Endodermal cell (in vitro differentiated cells): ENCODE data around the gene EYS. TPM values are rescaled to one million over a fixed set of nuclear protein-coding genes. Genes with fewer than 3 reads are reported as not detected.

Source experiments
- DNase-seq: peaks from one replicate; pipeline ENCODE4 v3.0.0-alpha.2; 2017
- H3K27ac ChIP-seq: 2 replicates; pipeline ENCODE4 v1.5.1; 2013; ENCODE audit warnings: mild to moderate bottlenecking, low read depth, low read length, moderate library complexity
- H3K27me3 ChIP-seq: 2 replicates; pipeline ENCODE4 v1.6.1; 2013; ENCODE audit warnings: mild to moderate bottlenecking, low read length, moderate library complexity; ENCODE audit not compliant: insufficient read depth, control insufficient read depth, poor library complexity, severe bottlenecking
- H3K36me3 ChIP-seq: 2 replicates; pipeline ENCODE4 v1.7.0; 2013; ENCODE audit warnings: mild to moderate bottlenecking, low read length, moderate library complexity; ENCODE audit not compliant: control insufficient read depth, insufficient read depth
- H3K4me1 ChIP-seq: one replicate; pipeline ENCODE4 v1.7.0; 2013; ENCODE audit warnings: low read length; ENCODE audit not compliant: control insufficient read depth, insufficient read depth
- H3K4me3 ChIP-seq: 2 replicates; pipeline ENCODE4 v1.5.1; 2013; ENCODE audit warnings: mild to moderate bottlenecking, low read length, moderate library complexity
- H3K9ac ChIP-seq: 2 replicates; pipeline ENCODE4 v1.6.1; 2013; ENCODE audit warnings: mild to moderate bottlenecking, low read length, moderate library complexity; ENCODE audit not compliant: poor library complexity, severe bottlenecking; ENCODE audit errors: extremely low read depth
- H3K9me3 ChIP-seq: 2 replicates; pipeline ENCODE4 v1.6.1; 2013; ENCODE audit warnings: mild to moderate bottlenecking, low read length, moderate library complexity; ENCODE audit not compliant: control insufficient read depth
- H3K27ac Mint-ChIP-seq: 2 replicates; pipeline ENCODE4 v1.8.0; 2020; ENCODE audit warnings: mixed read lengths
- H3K27me3 Mint-ChIP-seq: 2 replicates; pipeline ENCODE4 v1.8.0; 2021; ENCODE audit warnings: mild to moderate bottlenecking, mixed read lengths; ENCODE audit not compliant: insufficient read depth
- H3K36me3 Mint-ChIP-seq: 2 replicates; pipeline ENCODE4 v1.8.0; 2020; ENCODE audit warnings: low read depth, mixed read lengths
- H3K4me1 Mint-ChIP-seq: 2 replicates; pipeline ENCODE4 v1.8.0; 2020; ENCODE audit warnings: mixed read lengths
- H3K4me3 Mint-ChIP-seq: 2 replicates; pipeline ENCODE4 v1.8.0; 2020; ENCODE audit warnings: mild to moderate bottlenecking, moderate library complexity, mixed read lengths
- H3K9me3 Mint-ChIP-seq: 2 replicates; pipeline ENCODE4 v1.8.0; 2020; ENCODE audit warnings: mild to moderate bottlenecking, mixed read lengths
- CTCF ChIP-seq: fragments of 200-600 bp; sonication (generic); conservative IDR thresholded peaks from 2 replicates; pipeline ENCODE4 v1.5.0; 2021; ENCODE audit warnings: antibody characterized with exemption, mild to moderate bottlenecking
- WGBS, 2 experiments: methylation state at CpG; one replicate each; pipeline versions ENCODE4 v1.1.5 to v1.1.7; 2013; ENCODE audit warnings: missing lambda C conversion rate in 2 of 2, mixed read lengths in 1 of 2; ENCODE audit not compliant: insufficient coverage in 1 of 2, insufficient read length in 1 of 2; 5-methylcytosine and 5-hydroxymethylcytosine counted together
- total RNA-seq, 2 donors: library from RNA; stranded (reverse); fragmentation: NEBNext Ultra II Directional in 1 of 2; extraction: Animal tissue kit (Norgen Biotek cat#: 25700) in 1 of 2; gene quantifications; 2 replicates in 1 of 2; 3 replicates in 1 of 2; pipeline ENCODE4 v1.2.1, GENCODE V29; 2021

The EYS gene
- total RNA-seq, 2 donors from 2014 or later = 0.31 to 0.70 TPM

- Histone ChIP-seq H3K4me3 (no peak overlapping the region), H3K4me1 (no peaks in the 10 kb centered on the region), H3K36me3 (no peaks in the 10 kb centered on the region), H3K9me3 (no peaks in the 10 kb centered on the region), H3K27ac (no peak overlapping the region), H3K27me3 (peaks cover 32% of the 10 kb centered on the region), H3K9ac (no peak overlapping the region)
- peaks cover 11% of the 10 kb centered on the region for H3K27me3 Mint-ChIP-seq
- no peak overlapping the region for H3K4me3 Mint-ChIP-seq
- DNase-seq = no peak
- no peaks in the 10 kb centered on the region for H3K36me3 Mint-ChIP-seq
- WGBS, 2 experiments = 90% methylated on average over 1 of the region's 1 CpG; no CpG with 5 or more reads in 1 of the 2 experiments
- no peaks in the 10 kb centered on the region for H3K4me1 Mint-ChIP-seq
- H3K9me3 Mint-ChIP-seq = no peaks in the 10 kb centered on the region
- no peak overlapping the region for H3K27ac Mint-ChIP-seq
- no peak for TF ChIP-seq CTCF
Measured at GRCh38 chr6:64227863-64228262, 1479.2 kb downstream of the EYS start.

GRCh38 chr6:64225503-64225902, 1481.5 kb downstream of the EYS start:
- Mint-ChIP-seq H3K4me3 (no peak overlapping the region), H3K4me1 (no peaks in the 10 kb centered on the region), H3K27ac (no peak overlapping the region), H3K27me3 (peaks cover 11% of the 10 kb centered on the region), H3K9me3 (no peaks in the 10 kb centered on the region), H3K36me3 (no peaks in the 10 kb centered on the region)
- H3K27me3 ChIP-seq = peaks cover 32% of the 10 kb centered on the region
- no peaks in the 10 kb centered on the region for H3K36me3 ChIP-seq
- no peak overlapping the region for H3K9ac ChIP-seq
- H3K4me3 ChIP-seq = no peak overlapping the region
- no peak for TF ChIP-seq CTCF
- H3K27ac ChIP-seq = no peak overlapping the region
- H3K4me1 ChIP-seq = no peaks in the 10 kb centered on the region
- DNase-seq = no peak
- no peaks in the 10 kb centered on the region for H3K9me3 ChIP-seq

GRCh38 chr6:64224819-64225218, 1482.2 kb downstream of the EYS start:
- H3K27me3 ChIP-seq = peaks cover 32% of the 10 kb centered on the region
- H3K27me3 Mint-ChIP-seq = peaks cover 11% of the 10 kb centered on the region
- H3K36me3 ChIP-seq = no peaks in the 10 kb centered on the region
- H3K9me3 ChIP-seq = no peaks in the 10 kb centered on the region
- H3K4me1 ChIP-seq = no peaks in the 10 kb centered on the region
- no peak overlapping the region for H3K27ac Mint-ChIP-seq
- no peaks in the 10 kb centered on the region for H3K4me1 Mint-ChIP-seq
- no peak overlapping the region for H3K9ac ChIP-seq
- H3K4me3 ChIP-seq = no peak overlapping the region
- TF ChIP-seq CTCF = no peak
- H3K36me3 Mint-ChIP-seq = no peaks in the 10 kb centered on the region
- no peak overlapping the region for H3K27ac ChIP-seq
- H3K9me3 Mint-ChIP-seq = no peaks in the 10 kb centered on the region
- 91 to 100% methylated on average over 1 of the region's 1 CpG for WGBS, 2 experiments
- H3K4me3 Mint-ChIP-seq = no peak overlapping the region
- DNase-seq = no peak
